Midbrain (tissue), 1 donor: ENCODE results near the gene KIF13A.
"Not testable (repeated sequence)": the region's sequence is repeated elsewhere in the genome, so short reads cannot be mapped to it uniquely, and the experiment has no call there.

Source experiments
- DNase-seq: peaks from one replicate; lab custom pipeline; 2025; lab: John Stamatoyannopoulos, UW

Gene KIF13A

GRCh38 chr6:17932330-17932852 lies 55.0 kb downstream of the KIF13A start:
- DNase-seq = no peak

- no peak for DNase-seq
Observed at GRCh38 chr6:17931227-17931626, 56.2 kb downstream of the KIF13A start.

- no peak for DNase-seq
Observed at GRCh38 chr6:17930321-17930993, 57.0 kb downstream of the KIF13A start.

GRCh38 chr6:17928514-17929430 lies 58.7 kb downstream of the KIF13A start:
- no peak for DNase-seq

- DNase-seq = no peak
Observed at GRCh38 chr6:17927705-17928104, 59.7 kb downstream of the KIF13A start.

GRCh38 chr6:17923401-17923863 lies 64.0 kb downstream of the KIF13A start:
- no peak for DNase-seq

GRCh38 chr6:17921454-17921853 lies 66.0 kb downstream of the KIF13A start:
- no peak for DNase-seq

- DNase-seq = no peak
Observed at GRCh38 chr6:17919496-17919895, 67.9 kb downstream of the KIF13A start.

GRCh38 chr6:17917837-17918763 lies 69.3 kb downstream of the KIF13A start:
- DNase-seq = no peak

- DNase-seq = no peak
Observed at GRCh38 chr6:17914651-17915050, 72.8 kb downstream of the KIF13A start.

- no peak for DNase-seq
Observed at GRCh38 chr6:17912521-17912920, 74.9 kb downstream of the KIF13A start.

GRCh38 chr6:17911656-17912055 lies 75.8 kb downstream of the KIF13A start:
- DNase-seq = not testable (repeated sequence)

GRCh38 chr6:17910189-17910588 lies 77.2 kb downstream of the KIF13A start:
- DNase-seq = no peak

GRCh38 chr6:17908831-17909230 lies 78.6 kb downstream of the KIF13A start:
- no peak for DNase-seq

- DNase-seq = no peak
Observed at GRCh38 chr6:17907406-17908229, 79.8 kb downstream of the KIF13A start.

- no peak for DNase-seq
Observed at GRCh38 chr6:17905611-17906592, 81.5 kb downstream of the KIF13A start.

GRCh38 chr6:17904491-17905120 lies 82.8 kb downstream of the KIF13A start:
- DNase-seq = no peak

GRCh38 chr6:17902974-17903373 lies 84.5 kb downstream of the KIF13A start:
- no peak for DNase-seq

GRCh38 chr6:17901493-17901892 lies 85.9 kb downstream of the KIF13A start:
- no peak for DNase-seq
